ENCODE results near the gene IFFO2. TPM values are rescaled to one million over a fixed set of nuclear protein-coding genes. Genes with fewer than 3 reads are reported as not detected.

IFFO2 gene
- total RNA-seq, 1 experiment from 2014 or later: 13.0 TPM

- CTCF ChIA-PET: no interaction called here
- intact Hi-C loops (cut with micrococcal nuclease; ENCODE audit: unreplicated experiment): no loop called here
- no peaks in the 10 kb centered on the region for H3K36me3 Mint-ChIP-seq (ENCODE audit: insufficient read depth, unreplicated experiment)
These were observed 76.6 kb downstream of the IFFO2 start for GRCh38 chr1:18879791-18880309.

GRCh38 chr1:18879215-18879790 lies 77.2 kb downstream of the IFFO2 start:
- Mint-ChIP-seq H3K27me3 (ENCODE audit: unreplicated experiment) (no peaks in the 10 kb centered on the region), H3K4me1 (ENCODE audit: low read depth, unreplicated experiment) (no peaks in the 10 kb centered on the region), H3K4me3 (ENCODE audit: low read depth, unreplicated experiment) (no peak overlapping the region), H3K27ac (ENCODE audit: unreplicated experiment) (no peak overlapping the region), H3K9me3 (ENCODE audit: low read depth, unreplicated experiment) (no peaks in the 10 kb centered on the region), H3K36me3 (ENCODE audit: insufficient read depth, unreplicated experiment) (no peaks in the 10 kb centered on the region)
- intact Hi-C loops (cut with micrococcal nuclease; ENCODE audit: unreplicated experiment): no loop called here
- no TSS peak for BruUV-seq (replicated peaks)
- TF ChIP-seq CTCF (IDR thresholded peaks at IDR 0.05; ENCODE audit: unreplicated experiment): no peak
- CTCF ChIA-PET: no interaction called here
- DNase-seq: no peak

More at GRCh38 chr1:18879791-18880309, 76.6 kb downstream of the IFFO2 start:
- no peak for DNase-seq
- H3K4me1 Mint-ChIP-seq (ENCODE audit: low read depth, unreplicated experiment): no peaks in the 10 kb centered on the region
- H3K27me3 Mint-ChIP-seq (ENCODE audit: unreplicated experiment): no peaks in the 10 kb centered on the region
- TF ChIP-seq CTCF (IDR thresholded peaks at IDR 0.05; ENCODE audit: unreplicated experiment): no peak
- no peak overlapping the region for H3K4me3 Mint-ChIP-seq (ENCODE audit: low read depth, unreplicated experiment)
- H3K27ac Mint-ChIP-seq (ENCODE audit: unreplicated experiment): no peak overlapping the region
- no peaks in the 10 kb centered on the region for H3K9me3 Mint-ChIP-seq (ENCODE audit: low read depth, unreplicated experiment)
- BruUV-seq (replicated peaks): no TSS peak

DNA sequence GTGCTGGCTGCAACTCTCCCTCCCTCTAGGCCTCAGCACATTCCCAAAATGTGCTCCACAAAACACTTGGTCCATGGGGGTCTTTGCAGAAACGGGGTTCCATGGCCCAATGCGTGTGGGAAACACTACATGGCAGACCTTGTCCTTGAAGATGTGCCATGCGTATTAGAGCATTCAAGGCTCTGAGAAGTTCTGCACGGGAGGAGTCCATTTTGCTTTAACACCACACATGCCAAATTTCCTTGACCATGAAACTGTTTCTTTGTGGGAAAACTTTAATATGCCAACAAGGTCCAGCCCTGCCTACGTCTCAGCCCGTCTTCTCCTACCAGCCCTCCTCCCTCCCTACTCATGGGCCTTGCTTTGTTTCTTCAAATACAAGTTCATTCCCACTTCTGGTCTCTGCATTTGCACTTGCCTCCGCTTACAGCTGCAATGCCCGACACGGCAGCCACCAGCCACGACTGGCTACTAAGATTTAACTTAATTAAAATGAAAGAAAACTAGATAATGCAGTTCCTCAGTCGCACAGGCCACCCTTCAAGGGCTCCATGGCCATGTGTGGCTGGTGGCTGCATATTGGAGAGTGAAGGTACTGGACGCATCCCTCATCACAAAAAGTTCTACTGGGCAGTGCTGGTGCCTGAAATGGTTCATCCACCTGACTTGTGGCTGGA lies 77.8 kb downstream of the IFFO2 start:
- BruUV-seq (replicated peaks): no TSS peak
- Mint-ChIP-seq H3K27ac (ENCODE audit: unreplicated experiment) (no peak overlapping the region), H3K27me3 (ENCODE audit: unreplicated experiment) (no peaks in the 10 kb centered on the region), H3K9me3 (ENCODE audit: low read depth, unreplicated experiment) (no peaks in the 10 kb centered on the region), H3K4me3 (ENCODE audit: low read depth, unreplicated experiment) (no peak overlapping the region), H3K36me3 (ENCODE audit: insufficient read depth, unreplicated experiment) (no peaks in the 10 kb centered on the region), H3K4me1 (ENCODE audit: low read depth, unreplicated experiment) (no peaks in the 10 kb centered on the region)
- intact Hi-C loops (cut with micrococcal nuclease; ENCODE audit: unreplicated experiment): no loop called here
- CTCF ChIA-PET: no interaction called here
- no peak for DNase-seq
- no peak for TF ChIP-seq CTCF (IDR thresholded peaks at IDR 0.05; ENCODE audit: unreplicated experiment)

- Mint-ChIP-seq H3K27ac (ENCODE audit: unreplicated experiment) (no peak overlapping the region), H3K27me3 (ENCODE audit: unreplicated experiment) (no peaks in the 10 kb centered on the region), H3K4me1 (ENCODE audit: low read depth, unreplicated experiment) (no peaks in the 10 kb centered on the region), H3K9me3 (ENCODE audit: low read depth, unreplicated experiment) (no peaks in the 10 kb centered on the region), H3K4me3 (ENCODE audit: low read depth, unreplicated experiment) (no peak overlapping the region), H3K36me3 (ENCODE audit: insufficient read depth, unreplicated experiment) (no peaks in the 10 kb centered on the region)
- DNase-seq: no peak
- CTCF ChIA-PET: no interaction called here
- no TSS peak for BruUV-seq (replicated peaks)
- no peak for TF ChIP-seq CTCF (IDR thresholded peaks at IDR 0.05; ENCODE audit: unreplicated experiment)
- intact Hi-C loops (cut with micrococcal nuclease; ENCODE audit: unreplicated experiment): no loop called here
These were observed 79.2 kb downstream of the IFFO2 start for GRCh38 chr1:18877282-18877681.

Measured in Calu3 (cell line).